Osteoblast (primary cell): Measurements from ENCODE around the gene PDE9A. TPM values are rescaled to one million over a fixed set of nuclear protein-coding genes. Genes with fewer than 3 reads are reported as not detected.

Source experiments
- DNase-seq: peaks from one replicate; pipeline ENCODE4 v3.0.0; 2011; ENCODE audit warnings: low spot score, mixed read lengths; ENCODE audit not compliant: insufficient read length; ENCODE audit errors: missing footprints
- H2AFZ ChIP-seq: 2 replicates; pipeline ENCODE4 v1.6.0; 2011; ENCODE audit warnings: mild to moderate bottlenecking, low read length
- H3K27ac ChIP-seq: 2 replicates; pipeline ENCODE4 v1.5.1; 2011; ENCODE audit warnings: mild to moderate bottlenecking, low read depth, low read length, moderate library complexity
- H3K27me3 ChIP-seq: 2 replicates; pipeline ENCODE4 v1.6.0; 2012; ENCODE audit warnings: mild to moderate bottlenecking, control low read depth, inconsistent platforms, low read length, moderate library complexity; ENCODE audit not compliant: insufficient read depth
- H3K36me3 ChIP-seq: 2 replicates; pipeline ENCODE4 v1.5.1; 2011; ENCODE audit warnings: mild to moderate bottlenecking, low read length, control low read depth, moderate library complexity; ENCODE audit not compliant: insufficient read depth
- H3K4me1 ChIP-seq: 2 replicates; pipeline ENCODE4 v1.5.1; 2011; ENCODE audit warnings: mild to moderate bottlenecking, low read length, control low read depth, moderate library complexity; ENCODE audit not compliant: insufficient read depth
- H3K4me2 ChIP-seq: 2 replicates; pipeline ENCODE4 v1.6.0; 2011; ENCODE audit warnings: mild to moderate bottlenecking, low read length; ENCODE audit not compliant: insufficient read depth
- H3K4me3 ChIP-seq: fragments of 200-600 bp; sonication (generic); 3 replicates; pipeline ENCODE4 v1.5.1; 2012; ENCODE audit warnings: mild to moderate bottlenecking, low read length, inconsistent platforms; ENCODE audit not compliant: insufficient read depth
- H3K79me2 ChIP-seq: 2 replicates; pipeline ENCODE4 v1.6.0; 2012; ENCODE audit warnings: mild to moderate bottlenecking, low read length, control low read depth, inconsistent platforms; ENCODE audit not compliant: insufficient read depth
- H3K9me3 ChIP-seq: 2 replicates; pipeline ENCODE4 v1.5.1; 2011; ENCODE audit warnings: low read depth, low read length, control low read depth
- H4K20me1 ChIP-seq: 2 replicates; pipeline ENCODE4 v1.6.0; 2012; ENCODE audit warnings: mild to moderate bottlenecking, low read length, control low read depth; ENCODE audit not compliant: insufficient read depth
- total RNA-seq: library from RNA; depleted of rRNA; stranded (reverse); fragments of >200 nt; gene quantifications from 2 replicates; pipeline ENCODE4 v1.2.3, GENCODE V29; 2012
- TF ChIP-seq, protein P1 (sequence below): IDR thresholded peaks from 2 replicates; pipeline ENCODE4 v1.5.1; 2011; ENCODE audit warnings: mild to moderate bottlenecking, low read depth, low read length, moderate library complexity; ENCODE audit errors: extremely low read depth

PDE9A gene
- total RNA-seq, 1 donor: 0.36 TPM

DNA sequence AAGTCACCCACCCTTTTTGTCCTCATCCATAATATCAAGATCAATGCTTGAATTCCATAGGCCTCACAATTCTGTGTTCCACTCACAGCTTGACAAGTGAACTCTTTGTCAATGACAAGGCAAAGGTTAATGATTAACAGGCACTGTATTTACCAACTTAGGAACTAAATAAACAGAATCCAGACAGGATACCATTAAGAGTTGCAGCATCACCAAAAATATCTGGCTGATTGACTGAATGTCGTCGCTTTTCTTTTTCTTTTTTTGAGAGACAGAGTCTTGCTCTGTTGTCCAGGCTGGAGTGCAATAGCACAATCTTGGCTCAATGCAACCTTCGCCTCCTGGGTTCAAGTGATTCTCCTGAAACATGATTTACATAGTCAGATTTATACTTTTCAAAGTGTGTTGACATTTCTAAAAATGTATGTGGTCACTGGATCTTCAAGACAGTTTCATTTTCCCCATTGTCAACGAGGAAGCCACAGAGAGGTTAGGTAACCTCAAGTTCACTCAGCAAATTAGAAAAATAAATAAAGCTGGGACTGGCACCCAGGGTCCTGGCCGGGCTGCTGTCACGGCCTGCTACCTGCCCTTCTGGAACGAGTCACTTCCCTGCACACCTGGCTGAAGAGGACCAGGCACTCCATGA is 81.0 kb downstream of the PDE9A start:
- no peak overlapping the region for H3K27ac ChIP-seq
- TF ChIP-seq, protein P1, sequence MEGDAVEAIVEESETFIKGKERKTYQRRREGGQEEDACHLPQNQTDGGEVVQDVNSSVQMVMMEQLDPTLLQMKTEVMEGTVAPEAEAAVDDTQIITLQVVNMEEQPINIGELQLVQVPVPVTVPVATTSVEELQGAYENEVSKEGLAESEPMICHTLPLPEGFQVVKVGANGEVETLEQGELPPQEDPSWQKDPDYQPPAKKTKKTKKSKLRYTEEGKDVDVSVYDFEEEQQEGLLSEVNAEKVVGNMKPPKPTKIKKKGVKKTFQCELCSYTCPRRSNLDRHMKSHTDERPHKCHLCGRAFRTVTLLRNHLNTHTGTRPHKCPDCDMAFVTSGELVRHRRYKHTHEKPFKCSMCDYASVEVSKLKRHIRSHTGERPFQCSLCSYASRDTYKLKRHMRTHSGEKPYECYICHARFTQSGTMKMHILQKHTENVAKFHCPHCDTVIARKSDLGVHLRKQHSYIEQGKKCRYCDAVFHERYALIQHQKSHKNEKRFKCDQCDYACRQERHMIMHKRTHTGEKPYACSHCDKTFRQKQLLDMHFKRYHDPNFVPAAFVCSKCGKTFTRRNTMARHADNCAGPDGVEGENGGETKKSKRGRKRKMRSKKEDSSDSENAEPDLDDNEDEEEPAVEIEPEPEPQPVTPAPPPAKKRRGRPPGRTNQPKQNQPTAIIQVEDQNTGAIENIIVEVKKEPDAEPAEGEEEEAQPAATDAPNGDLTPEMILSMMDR: no peak
- no peak overlapping the region for H3K4me3 ChIP-seq
- no peak overlapping the region for H2AFZ ChIP-seq
- H4K20me1 ChIP-seq: no peaks in the 10 kb centered on the region
- peaks cover 29% of the 10 kb centered on the region for H3K27me3 ChIP-seq
- H3K9me3 ChIP-seq: no peaks in the 10 kb centered on the region
- peaks cover 3% of the 10 kb centered on the region for H3K4me1 ChIP-seq
- DNase-seq: no peak
- H3K4me2 ChIP-seq: no peak overlapping the region
- H3K79me2 ChIP-seq: no peaks in the 10 kb centered on the region
- no peaks in the 10 kb centered on the region for H3K36me3 ChIP-seq

DNA sequence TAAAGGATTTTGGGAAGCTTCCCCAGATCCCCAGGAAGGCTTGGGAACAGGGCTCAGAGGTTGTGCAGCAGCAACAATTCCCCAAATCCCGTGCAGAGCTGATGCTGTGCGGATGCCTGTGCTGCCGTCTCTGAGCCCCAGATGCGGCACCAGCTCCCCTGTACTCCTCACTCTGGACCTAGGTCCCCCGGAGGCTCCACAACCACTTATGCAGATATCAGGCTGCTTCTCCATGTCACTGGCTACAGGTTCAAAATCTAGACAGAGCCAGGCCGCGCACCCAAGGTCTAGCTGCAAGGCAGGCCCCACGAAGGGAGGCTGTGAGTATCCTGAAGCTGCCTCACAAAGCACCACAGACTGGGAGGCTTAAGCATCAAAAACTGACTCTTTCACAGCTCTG is 81.6 kb downstream of the PDE9A start:
- TF ChIP-seq, protein P1: no peak
- DNase-seq: no peak
- Histone ChIP-seq H3K9me3 (no peaks in the 10 kb centered on the region), H3K27ac (no peak overlapping the region), H3K4me3 (no peak overlapping the region), H3K36me3 (no peaks in the 10 kb centered on the region), H2AFZ (no peak overlapping the region), H4K20me1 (no peaks in the 10 kb centered on the region), H3K79me2 (no peaks in the 10 kb centered on the region), H3K27me3 (peaks cover 25% of the 10 kb centered on the region), H3K4me1 (peaks cover 4% of the 10 kb centered on the region), H3K4me2 (no peak overlapping the region)

DNA sequence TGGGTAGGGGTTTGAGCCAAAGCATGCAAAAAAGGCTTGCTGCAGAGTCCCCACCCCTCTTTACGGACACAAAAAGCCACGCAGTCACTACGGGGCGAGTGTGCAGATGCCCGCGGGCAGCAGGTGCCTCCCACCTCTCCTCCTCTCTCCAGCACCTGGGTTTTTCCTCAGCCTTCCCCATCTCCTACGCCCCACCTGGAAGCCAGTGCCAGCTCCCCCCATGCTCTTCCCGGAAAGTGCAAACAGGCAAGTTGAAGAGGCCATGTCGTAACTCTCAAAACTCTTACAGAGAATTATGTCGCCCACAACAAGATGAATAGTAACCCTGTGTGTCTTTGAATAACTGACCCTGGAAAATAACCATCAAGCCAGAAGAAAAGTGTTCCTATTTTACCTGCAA is 82.5 kb downstream of the PDE9A start:
- no peak overlapping the region for H2AFZ ChIP-seq
- peaks cover 27% of the 10 kb centered on the region for H3K27me3 ChIP-seq
- no peak overlapping the region for H3K4me2 ChIP-seq
- DNase-seq: peak; percentile 45
- no peak overlapping the region for H3K4me3 ChIP-seq
- H3K79me2 ChIP-seq: no peaks in the 10 kb centered on the region
- TF ChIP-seq, protein P1: no peak
- no peak overlapping the region for H3K27ac ChIP-seq
- no peaks in the 10 kb centered on the region for H3K36me3 ChIP-seq
- no peaks in the 10 kb centered on the region for H4K20me1 ChIP-seq
- no peaks in the 10 kb centered on the region for H3K9me3 ChIP-seq
- H3K4me1 ChIP-seq: peaks cover 4% of the 10 kb centered on the region

DNA sequence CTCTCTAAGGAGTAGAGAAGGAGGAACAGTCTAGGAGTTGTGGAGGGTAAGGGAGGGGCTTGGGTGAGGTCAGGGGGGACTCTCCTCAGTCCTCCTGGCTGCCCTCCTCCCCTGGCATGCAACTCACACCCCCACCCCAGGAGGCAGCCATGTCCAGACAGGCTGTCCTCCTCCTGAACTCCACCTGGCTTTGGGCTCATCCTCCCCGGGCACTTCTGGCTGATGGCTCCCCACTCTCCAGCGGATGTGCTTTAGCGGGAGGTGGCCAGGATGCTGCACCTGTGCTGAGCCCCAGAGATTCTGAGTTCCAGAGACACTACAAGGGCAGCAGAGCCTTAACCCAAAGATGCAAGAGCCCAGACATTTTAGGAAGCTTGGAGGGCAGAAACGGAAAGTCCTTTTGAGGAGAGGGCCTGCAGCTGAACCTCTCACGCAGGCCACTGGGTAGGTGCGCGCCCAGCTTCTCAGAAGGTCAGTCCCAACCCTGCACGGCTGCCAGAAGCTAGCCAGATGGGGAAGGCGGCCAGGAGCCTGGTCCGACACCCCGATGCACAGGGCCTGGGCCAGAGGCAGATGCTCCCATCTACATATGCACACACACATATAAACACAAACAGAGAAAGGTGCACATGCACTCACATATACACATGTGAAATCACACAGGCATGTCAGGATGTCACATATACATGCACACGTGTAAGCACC is 83.4 kb downstream of the PDE9A start:
- TF ChIP-seq, protein P1: no peak
- Histone ChIP-seq H3K36me3 (no peaks in the 10 kb centered on the region), H3K9me3 (no peaks in the 10 kb centered on the region), H3K4me1 (peaks cover 4% of the 10 kb centered on the region), H3K27me3 (peaks cover 29% of the 10 kb centered on the region), H3K4me3 (no peak overlapping the region), H3K27ac (no peak overlapping the region), H2AFZ (no peak overlapping the region), H3K79me2 (no peaks in the 10 kb centered on the region), H4K20me1 (no peaks in the 10 kb centered on the region), H3K4me2 (no peak overlapping the region)
- no peak for DNase-seq
